ENCODE measurements around the gene RPS6KA2. TPM values are rescaled to one million over a fixed set of nuclear protein-coding genes. Genes with fewer than 3 reads are reported as not detected.
"Not testable (repeated sequence)": the region's sequence is repeated elsewhere in the genome, so short reads cannot be mapped to it uniquely, and the experiment has no call there.

RPS6KA2 gene
- polyA plus RNA-seq, 1 donor, result 12.5 TPM

DNA sequence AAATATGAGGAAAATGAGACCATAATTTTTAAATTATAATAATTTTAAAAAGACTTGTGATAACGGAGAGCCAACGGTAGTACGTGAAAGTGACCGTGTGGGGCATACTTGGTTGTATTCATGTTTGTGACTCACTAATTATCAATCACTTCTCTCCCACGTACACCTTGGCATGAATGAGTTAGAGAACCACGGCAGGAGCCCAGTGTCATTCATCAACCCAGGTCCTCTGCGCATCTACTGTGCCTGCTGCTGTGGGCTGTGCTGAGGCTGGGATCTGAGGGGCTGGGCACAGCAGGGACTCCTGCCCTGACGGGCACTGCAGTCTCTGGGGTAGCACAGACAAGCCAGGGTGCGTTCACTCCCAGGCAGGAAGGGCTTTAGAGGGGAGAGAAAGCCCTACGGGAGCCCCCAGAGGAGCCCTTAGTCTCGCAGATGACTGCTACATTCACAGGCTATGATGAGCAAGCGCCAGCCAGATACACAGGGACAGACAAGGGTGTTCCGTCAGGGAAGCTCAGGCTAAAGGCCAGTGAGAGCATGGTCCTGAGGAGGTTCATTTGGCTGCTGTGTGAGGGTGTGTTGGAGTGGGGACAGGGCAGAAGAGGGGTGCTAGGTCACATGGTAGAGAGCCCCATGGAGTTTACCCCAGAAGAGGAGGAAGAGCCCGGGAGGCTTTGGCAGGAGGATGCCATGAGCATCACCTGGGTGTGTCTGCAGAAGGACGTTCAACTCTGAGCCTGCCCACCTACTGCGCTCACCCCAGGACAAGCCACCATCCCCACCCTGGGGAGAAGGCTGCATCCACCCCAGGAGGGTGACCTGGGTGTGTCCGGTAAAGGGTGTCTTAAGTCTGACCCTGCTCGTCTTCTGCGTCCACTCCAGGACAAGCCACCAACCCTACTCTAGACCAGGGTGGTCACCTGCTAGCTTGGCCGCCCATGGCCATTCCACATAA is 8.2 kb upstream of the RPS6KA2 start:
- DNase-seq, result no peak
- Histone ChIP-seq H3K27ac (ENCODE audit: low read length) (no peak overlapping the region), H3K27me3 (ENCODE audit: control insufficient read depth, insufficient read depth, low read length) (peaks cover 36% of the 10 kb centered on the region), H3K36me3 (ENCODE audit: control insufficient read depth, insufficient read depth, low read length) (no peaks in the 10 kb centered on the region), H3K4me3 (ENCODE audit: low read length) (no peak overlapping the region), H3K4me1 (ENCODE audit: control insufficient read depth, insufficient read depth, low read length) (no peaks in the 10 kb centered on the region), H3K9me3 (ENCODE audit: control insufficient read depth, low read depth, low read length) (no peaks in the 10 kb centered on the region)
- no CpG with 5 or more reads among the region's 20 CpGs for WGBS (ENCODE audit: insufficient coverage, low lambda C conversion rate)

DNA sequence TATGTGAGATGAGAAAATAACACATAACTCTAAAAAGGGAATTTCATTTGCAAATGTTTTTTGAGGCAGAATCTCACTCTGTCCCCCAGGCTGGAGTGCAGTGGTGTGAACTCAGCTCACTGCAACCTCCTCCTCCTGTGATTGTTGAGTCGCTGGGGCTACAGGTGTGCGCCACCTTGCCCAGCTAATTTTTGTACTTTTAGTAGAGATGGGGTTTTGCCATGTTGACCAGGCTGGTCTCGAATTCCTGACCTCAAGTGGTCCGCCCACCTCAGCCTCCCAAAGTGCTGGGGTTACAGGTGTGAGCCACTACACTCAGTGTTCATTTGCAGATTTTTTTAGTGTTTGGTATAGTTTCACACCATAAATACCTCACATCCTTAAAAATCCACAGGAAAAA is 7.5 kb upstream of the RPS6KA2 start:
- H3K27ac ChIP-seq (ENCODE audit: low read length); H3K9me3 ChIP-seq (ENCODE audit: control insufficient read depth, low read depth, low read length); DNase-seq; H3K36me3 ChIP-seq (ENCODE audit: control insufficient read depth, insufficient read depth, low read length); H3K4me3 ChIP-seq (ENCODE audit: low read length); H3K4me1 ChIP-seq (ENCODE audit: control insufficient read depth, insufficient read depth, low read length): not testable (repeated sequence)
- no CpG with 5 or more reads among the region's 4 CpGs for WGBS (ENCODE audit: insufficient coverage, low lambda C conversion rate)
- peaks cover 39% of the 10 kb centered on the region for H3K27me3 ChIP-seq (ENCODE audit: control insufficient read depth, insufficient read depth, low read length)

DNA sequence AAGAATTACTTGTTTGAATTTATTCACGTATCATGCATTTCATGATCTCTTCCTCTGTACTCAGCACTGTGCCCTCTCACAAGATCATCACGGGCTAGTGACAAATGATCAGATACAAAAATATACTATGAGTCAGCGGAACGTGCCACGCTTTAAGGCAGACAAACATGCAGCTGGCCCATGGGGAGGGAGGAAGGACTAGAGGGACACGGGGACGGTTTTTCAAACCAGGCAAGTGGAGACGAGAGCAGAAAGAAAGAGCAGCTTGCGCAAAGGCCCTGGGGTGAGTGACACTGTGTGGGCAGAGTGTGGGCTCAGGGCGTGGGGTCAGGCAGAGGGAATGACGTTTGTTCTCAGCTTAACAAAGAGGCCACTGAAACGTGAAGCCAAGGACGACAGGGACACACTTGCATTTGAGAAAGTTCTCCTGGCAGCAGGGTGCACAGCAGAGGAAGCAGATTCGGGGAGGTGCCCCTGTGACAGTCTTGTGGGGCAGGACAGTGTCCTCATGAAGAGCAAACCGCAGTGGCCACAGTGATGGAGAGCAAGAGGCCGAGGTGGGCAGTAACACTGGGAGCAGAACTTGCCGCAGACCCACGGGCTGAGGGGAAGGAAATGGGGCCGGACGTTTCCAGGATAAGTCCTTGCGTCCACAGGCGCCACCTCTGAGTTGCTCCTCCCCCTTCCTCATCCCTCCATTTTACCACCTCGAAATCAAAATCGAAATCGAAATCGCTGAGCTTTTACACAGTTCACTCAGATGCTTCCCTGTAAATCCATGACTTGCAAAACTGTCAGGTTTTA is 6.9 kb upstream of the RPS6KA2 start:
- Histone ChIP-seq H3K4me3 (ENCODE audit: low read length) (no peak overlapping the region), H3K27me3 (ENCODE audit: control insufficient read depth, insufficient read depth, low read length) (peaks cover 39% of the 10 kb centered on the region), H3K36me3 (ENCODE audit: control insufficient read depth, insufficient read depth, low read length) (no peaks in the 10 kb centered on the region), H3K27ac (ENCODE audit: low read length) (no peak overlapping the region), H3K9me3 (ENCODE audit: control insufficient read depth, low read depth, low read length) (no peaks in the 10 kb centered on the region), H3K4me1 (ENCODE audit: control insufficient read depth, insufficient read depth, low read length) (peaks cover 2% of the 10 kb centered on the region)
- WGBS (ENCODE audit: insufficient coverage, low lambda C conversion rate), result 73% methylated on average over 6 of the region's 26 CpGs
- DNase-seq, result no peak

- no peak for DNase-seq
- H3K9me3 ChIP-seq (ENCODE audit: control insufficient read depth, low read depth, low read length), result no peaks in the 10 kb centered on the region
- no peak overlapping the region for H3K4me3 ChIP-seq (ENCODE audit: low read length)
- WGBS (ENCODE audit: insufficient coverage, low lambda C conversion rate), result 95% methylated on average over 4 of the region's 11 CpGs
- H3K27me3 ChIP-seq (ENCODE audit: control insufficient read depth, insufficient read depth, low read length), result peaks cover 41% of the 10 kb centered on the region
- H3K4me1 ChIP-seq (ENCODE audit: control insufficient read depth, insufficient read depth, low read length), result peaks cover 13% of the 10 kb centered on the region
- no peaks in the 10 kb centered on the region for H3K36me3 ChIP-seq (ENCODE audit: control insufficient read depth, insufficient read depth, low read length)
- H3K27ac ChIP-seq (ENCODE audit: low read length), result no peak overlapping the region
These were observed 5.7 kb upstream of the RPS6KA2 start for GRCh38 chr6:166632731-166633130.

DNA sequence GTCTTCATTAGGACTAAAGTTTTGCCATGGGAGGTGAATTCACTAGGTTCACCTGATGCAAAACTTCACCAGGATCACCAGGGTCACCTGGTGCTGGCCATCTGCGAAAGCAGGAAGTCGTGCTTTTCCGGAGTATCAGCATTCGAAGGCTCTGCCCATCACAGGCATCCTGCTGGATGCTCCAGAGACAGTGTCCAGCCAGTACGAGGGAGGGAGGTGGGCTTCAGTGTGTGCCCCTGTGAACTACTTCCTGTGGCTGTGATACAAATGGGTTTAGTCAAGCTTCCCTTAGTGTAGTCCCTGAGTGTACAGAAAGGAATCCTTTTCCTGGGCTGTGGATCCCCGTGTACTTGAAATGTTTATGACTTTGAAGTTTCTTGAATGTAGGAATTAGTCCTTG is 3.4 kb upstream of the RPS6KA2 start:
- Histone ChIP-seq H3K9me3 (ENCODE audit: control insufficient read depth, low read depth, low read length) (no peaks in the 10 kb centered on the region), H3K4me3 (ENCODE audit: low read length) (no peak overlapping the region), H3K4me1 (ENCODE audit: control insufficient read depth, insufficient read depth, low read length) (peaks cover 19% of the 10 kb centered on the region), H3K27me3 (ENCODE audit: control insufficient read depth, insufficient read depth, low read length) (peaks cover 51% of the 10 kb centered on the region), H3K36me3 (ENCODE audit: control insufficient read depth, insufficient read depth, low read length) (no peaks in the 10 kb centered on the region), H3K27ac (ENCODE audit: low read length) (no peak overlapping the region)
- no CpG with 5 or more reads among the region's 6 CpGs for WGBS (ENCODE audit: insufficient coverage, low lambda C conversion rate)
- no peak for DNase-seq

DNA sequence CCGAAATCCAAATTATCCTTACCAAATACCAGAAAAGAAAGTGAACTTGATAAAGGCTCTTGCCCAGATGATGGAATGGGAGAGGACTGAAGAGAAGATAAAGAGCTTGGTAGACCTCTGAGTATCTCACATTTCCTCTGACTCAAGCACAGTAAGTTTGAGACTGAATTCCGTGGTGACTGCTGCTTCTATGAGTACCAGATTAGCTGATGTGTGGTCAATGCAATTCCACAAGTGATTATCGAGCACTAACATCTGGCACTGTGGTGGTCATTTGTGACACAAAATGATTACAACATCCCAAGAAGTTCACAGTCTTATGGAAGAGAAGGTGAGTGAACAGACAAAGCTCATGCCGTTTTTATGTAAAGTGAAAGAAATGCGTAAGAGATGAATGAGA is 2.6 kb upstream of the RPS6KA2 start:
- H3K4me1 ChIP-seq (ENCODE audit: control insufficient read depth, insufficient read depth, low read length), result peaks cover 19% of the 10 kb centered on the region
- 90% methylated on average over 3 of the region's 5 CpGs for WGBS (ENCODE audit: insufficient coverage, low lambda C conversion rate)
- H3K9me3 ChIP-seq (ENCODE audit: control insufficient read depth, low read depth, low read length), result no peaks in the 10 kb centered on the region
- H3K4me3 ChIP-seq (ENCODE audit: low read length), result no peak overlapping the region
- no peak overlapping the region for H3K27ac ChIP-seq (ENCODE audit: low read length)
- no peaks in the 10 kb centered on the region for H3K36me3 ChIP-seq (ENCODE audit: control insufficient read depth, insufficient read depth, low read length)
- peaks cover 57% of the 10 kb centered on the region for H3K27me3 ChIP-seq (ENCODE audit: control insufficient read depth, insufficient read depth, low read length)
- DNase-seq, result no peak

DNA sequence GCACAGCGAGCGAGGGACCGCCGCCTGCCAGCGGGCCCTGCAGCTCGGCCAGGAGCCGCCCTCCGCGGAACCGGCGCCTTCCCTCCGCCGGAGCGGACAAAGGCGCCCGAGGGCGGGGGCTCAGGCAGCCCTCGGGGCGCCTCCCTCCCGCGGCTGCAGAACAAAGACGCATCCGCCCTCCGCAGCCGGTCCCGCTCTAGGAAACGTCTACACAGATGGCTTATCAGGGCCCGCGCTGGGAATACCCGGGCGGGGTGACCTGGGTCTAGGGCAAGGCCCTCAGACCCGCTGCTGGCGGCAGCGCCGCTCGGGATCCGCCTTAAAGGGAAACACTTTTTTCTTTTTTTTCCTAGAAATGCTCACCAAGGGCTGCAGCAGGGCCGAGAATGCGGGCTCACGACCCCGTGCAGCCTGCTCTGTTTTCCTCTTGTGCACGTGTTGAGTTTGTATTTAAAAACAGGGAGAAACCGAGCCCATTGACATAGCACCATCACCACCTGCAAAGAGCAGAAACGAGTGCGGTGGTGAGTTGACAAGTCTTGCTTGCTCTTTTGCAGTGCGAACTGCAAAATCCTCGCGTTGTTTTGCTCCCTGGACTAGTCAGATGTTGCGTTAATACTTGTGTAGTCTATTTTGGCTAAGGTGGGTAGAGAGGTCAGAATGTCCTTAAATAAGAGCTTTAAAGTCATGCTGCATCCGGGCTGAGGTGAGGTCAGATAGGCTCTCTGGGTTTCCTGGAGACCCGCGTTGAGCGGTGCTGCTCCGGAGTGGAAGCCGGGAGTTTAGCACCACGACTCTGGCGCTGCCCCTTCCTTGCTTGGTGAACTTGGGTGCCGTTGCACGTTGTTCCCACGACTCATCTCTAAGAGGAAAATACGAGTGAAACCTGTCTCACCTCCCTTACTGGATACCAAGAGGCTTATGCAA is 1.1 kb upstream of the RPS6KA2 start:
- Histone ChIP-seq H3K4me3 (ENCODE audit: low read length) (peak overlapping the region; percentile 53), H3K27me3 (ENCODE audit: control insufficient read depth, insufficient read depth, low read length) (peaks cover 62% of the 10 kb centered on the region), H3K4me1 (ENCODE audit: control insufficient read depth, insufficient read depth, low read length) (peaks cover 19% of the 10 kb centered on the region), H3K27ac (ENCODE audit: low read length) (peak overlapping the region; percentile 81), H3K36me3 (ENCODE audit: control insufficient read depth, insufficient read depth, low read length) (no peaks in the 10 kb centered on the region), H3K9me3 (ENCODE audit: control insufficient read depth, low read depth, low read length) (no peaks in the 10 kb centered on the region)
- DNase-seq, result peak; percentile 35 to 52
- no CpG with 5 or more reads among the region's 61 CpGs for WGBS (ENCODE audit: insufficient coverage, low lambda C conversion rate)

DNA sequence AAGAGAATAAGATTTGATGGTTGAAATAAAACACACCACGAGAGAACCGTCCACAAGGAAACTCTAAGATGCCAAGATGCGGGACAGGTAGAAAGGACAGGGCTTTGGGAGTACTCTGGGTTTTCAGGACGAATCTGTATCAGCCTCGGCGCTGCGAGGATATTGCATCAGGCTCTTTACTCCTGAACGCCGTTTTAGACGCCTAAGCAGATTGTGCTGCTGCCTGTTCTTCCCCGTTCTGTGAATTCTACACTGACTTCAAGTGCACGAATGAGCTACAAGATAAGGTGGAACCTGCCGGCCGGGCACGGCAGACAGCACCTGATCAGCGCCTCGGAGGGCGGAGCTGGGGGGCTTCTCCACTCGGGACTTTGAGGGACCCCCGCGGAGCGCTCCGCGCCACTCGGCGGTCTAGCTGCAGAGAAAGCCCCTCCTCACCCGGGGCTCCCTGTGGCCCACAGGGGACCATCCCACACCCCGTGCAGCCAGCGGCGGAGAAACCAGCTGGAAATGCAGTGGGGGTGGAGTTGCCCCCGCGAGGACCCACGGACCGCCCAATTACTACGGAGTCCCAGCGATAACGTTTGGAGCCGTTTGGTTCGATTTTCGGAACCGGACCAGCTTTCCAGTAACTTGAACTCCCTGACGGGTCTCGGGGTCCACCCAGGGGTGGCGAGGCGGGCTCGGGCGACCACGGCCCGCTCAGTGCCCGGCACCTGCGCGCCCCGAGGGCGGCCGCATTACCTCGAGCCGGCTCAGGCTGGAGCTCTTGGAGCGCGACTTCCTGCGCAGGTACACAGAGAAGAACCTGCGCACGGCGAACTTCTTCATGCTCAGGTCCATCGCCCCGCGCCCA is 646 bp downstream of the RPS6KA2 start:
- no CpG with 5 or more reads among the region's 66 CpGs for WGBS (ENCODE audit: insufficient coverage, low lambda C conversion rate)
- H3K27ac ChIP-seq (ENCODE audit: low read length), result no peak overlapping the region
- peaks cover 65% of the 10 kb centered on the region for H3K27me3 ChIP-seq (ENCODE audit: control insufficient read depth, insufficient read depth, low read length)
- H3K9me3 ChIP-seq (ENCODE audit: control insufficient read depth, low read depth, low read length), result no peaks in the 10 kb centered on the region
- H3K4me1 ChIP-seq (ENCODE audit: control insufficient read depth, insufficient read depth, low read length), result peaks cover 19% of the 10 kb centered on the region
- DNase-seq, result peak; percentile 16 to 44
- peak overlapping the region; percentile 65 for H3K4me3 ChIP-seq (ENCODE audit: low read length)
- no peaks in the 10 kb centered on the region for H3K36me3 ChIP-seq (ENCODE audit: control insufficient read depth, insufficient read depth, low read length)

GRCh38 chr6:166625356-166625755 is 1.7 kb downstream of the RPS6KA2 start:
- Histone ChIP-seq H3K4me3 (ENCODE audit: low read length) (peak overlapping the region; percentile 65), H3K4me1 (ENCODE audit: control insufficient read depth, insufficient read depth, low read length) (peaks cover 19% of the 10 kb centered on the region), H3K36me3 (ENCODE audit: control insufficient read depth, insufficient read depth, low read length) (no peaks in the 10 kb centered on the region), H3K9me3 (ENCODE audit: control insufficient read depth, low read depth, low read length) (no peaks in the 10 kb centered on the region), H3K27ac (ENCODE audit: low read length) (no peak overlapping the region), H3K27me3 (ENCODE audit: control insufficient read depth, insufficient read depth, low read length) (peaks cover 55% of the 10 kb centered on the region)
- WGBS (ENCODE audit: insufficient coverage, low lambda C conversion rate), result no CpG with 5 or more reads among the region's 5 CpGs
- DNase-seq, result no peak
